HG03095 (cell line): ENCODE data around the gene SENP3.

Source experiments
- ATAC-seq: cut with Tn5 transposase; IDR thresholded peaks from one replicate; pipeline ENCODE4 v1.9.1; 2021; ENCODE audit warnings: moderate library complexity; ENCODE audit not compliant: unreplicated experiment

Gene SENP3

GRCh38 chr17:7561589-7562207, at the start of gene SENP3:
Gene SENP3 (plus strand): TSS chr17:7561919. CDS start chr17:7563077, 1,158 bp downstream.
- ATAC-seq, result peak; percentile 35

GRCh38 chr17:7512105-7512504, 49.6 kb upstream of the SENP3 start:
- ATAC-seq, result no peak

- ATAC-seq, result no peak
Observed at GRCh38 chr17:7512824-7513540, 48.7 kb upstream of the SENP3 start.

- ATAC-seq, result no peak
Observed at GRCh38 chr17:7513850-7514419, 47.8 kb upstream of the SENP3 start.

GRCh38 chr17:7515911-7516610, 45.7 kb upstream of the SENP3 start:
- ATAC-seq, result no peak

- no peak for ATAC-seq
Observed at GRCh38 chr17:7523033-7523432, 38.7 kb upstream of the SENP3 start.

GRCh38 chr17:7528842-7529241, 32.9 kb upstream of the SENP3 start:
- ATAC-seq, result no peak

GRCh38 chr17:7530023-7530900, 31.5 kb upstream of the SENP3 start:
- ATAC-seq, result no peak

- ATAC-seq, result no peak
Observed at GRCh38 chr17:7538050-7538449, 23.7 kb upstream of the SENP3 start.

GRCh38 chr17:7538891-7539545, 22.7 kb upstream of the SENP3 start:
- ATAC-seq, result no peak

- no peak for ATAC-seq
Observed at GRCh38 chr17:7541074-7541621, 20.6 kb upstream of the SENP3 start.

- no peak for ATAC-seq
Observed at GRCh38 chr17:7544911-7545310, 16.8 kb upstream of the SENP3 start.

- ATAC-seq, result no peak
Observed at GRCh38 chr17:7548585-7549400, 12.9 kb upstream of the SENP3 start, which contains the start of gene TNFSF12. Gene TNFSF12 (plus strand): TSS chr17:7549058. CDS start chr17:7549154, 96 bp downstream.

- ATAC-seq, result no peak
Observed at GRCh38 chr17:7549401-7550055, 12.2 kb upstream of the SENP3 start.

- ATAC-seq, result no peak
Observed at GRCh38 chr17:7550344-7550743, 11.4 kb upstream of the SENP3 start.

GRCh38 chr17:7551396-7551795, 10.3 kb upstream of the SENP3 start:
- no peak for ATAC-seq

GRCh38 chr17:7552621-7553051, 9.1 kb upstream of the SENP3 start:
- peak; percentile 46 for ATAC-seq

- no peak for ATAC-seq
Observed at GRCh38 chr17:7553356-7553755, 8.4 kb upstream of the SENP3 start.
